Muscle of leg (tissue), 11 donors: ENCODE measurements around the gene KPNA1. TPM values are rescaled to one million over a fixed set of nuclear protein-coding genes. Genes with fewer than 3 reads are reported as not detected.

Source experiments
- DNase-seq: peaks from one replicate; pipeline ENCODE4 v3.0.0; 2013
- H3K27ac ChIP-seq: one replicate; pipeline ENCODE4 v1.5.1; 2013; ENCODE audit warnings: mild to moderate bottlenecking, low read length, control low read depth
- H3K27me3 ChIP-seq: one replicate; pipeline ENCODE4 v1.6.1; 2013; ENCODE audit warnings: low read length; ENCODE audit not compliant: control insufficient read depth, insufficient read depth
- H3K36me3 ChIP-seq: one replicate; pipeline ENCODE4 v1.6.1; 2013; ENCODE audit warnings: low read length; ENCODE audit not compliant: control insufficient read depth, insufficient read depth
- H3K4me1 ChIP-seq: one replicate; pipeline ENCODE4 v1.6.1; 2013; ENCODE audit warnings: low read length; ENCODE audit not compliant: control insufficient read depth, insufficient read depth
- H3K4me3 ChIP-seq: one replicate; pipeline ENCODE4 v1.5.1; 2013; ENCODE audit warnings: low read length, control low read depth
- H3K9me3 ChIP-seq: replicated peaks from 2 replicates; pipeline ENCODE4 v1.6.1; 2013; ENCODE audit warnings: low read depth, low read length; ENCODE audit not compliant: control insufficient read depth
- WGBS: methylation state at CpG from one replicate; pipeline ENCODE4 v1.1.5; 2013; ENCODE audit warnings: missing lambda C conversion rate; ENCODE audit not compliant: insufficient coverage; 5-methylcytosine and 5-hydroxymethylcytosine counted together
- polyA plus RNA-seq, 8 donors: library from polyadenylated mRNA; unstranded; fragments of 120-200 nt; gene quantifications; one replicate each; pipeline versions ENCODE4 v1.2.1 to v1.2.3, GENCODE V29; 2013; ENCODE audit warnings: inconsistent platforms in 1 of 8, low replicate concordance in 1 of 8; ENCODE audit not compliant: insufficient read length in 8 of 8, insufficient read depth in 1 of 8
- total RNA-seq: library from RNA; stranded (reverse); fragments of 120-200 nt; gene quantifications from one replicate; pipeline ENCODE4 v1.2.4, GENCODE V29; 2013

KPNA1 gene
- total and polyA plus RNA-seq, 9 donors: 22.7 to 44.2 (median 35.2) TPM

DNA sequence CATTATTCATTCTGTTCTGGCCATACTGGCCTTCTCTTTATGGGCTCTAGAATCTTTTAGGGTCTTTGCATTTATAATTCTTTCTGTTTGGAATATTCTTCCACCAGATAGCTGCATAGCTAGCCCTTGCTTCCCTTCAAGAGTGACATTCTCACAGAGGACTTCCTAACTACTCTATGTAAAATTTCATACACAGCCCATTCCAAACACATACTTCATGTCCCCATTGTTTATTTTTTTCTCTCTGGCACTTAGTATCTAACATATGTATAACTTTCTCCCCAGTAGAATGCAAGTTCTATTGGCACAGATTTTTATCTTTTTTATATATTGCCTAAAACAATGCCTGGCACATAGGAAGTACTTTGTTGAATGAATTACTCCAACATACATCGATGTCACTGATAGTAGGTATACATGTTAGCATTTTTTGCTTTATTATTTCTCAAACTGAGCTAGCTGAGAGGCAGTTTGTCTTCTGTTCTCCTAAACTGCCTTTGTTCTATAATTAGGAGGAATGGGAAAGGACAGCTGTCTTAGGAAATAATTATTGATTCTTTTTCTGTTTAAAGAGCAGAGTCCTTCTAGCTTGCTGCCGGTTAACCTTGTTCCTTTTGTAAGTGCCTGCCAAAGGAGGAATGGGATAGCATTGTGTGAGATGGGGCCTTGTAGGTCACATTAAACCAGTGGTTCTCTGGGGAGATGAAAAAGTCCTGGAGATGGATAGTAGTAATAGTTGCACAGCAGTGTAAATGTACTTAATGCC, 122.9 kb downstream of the KPNA1 start:
- Histone ChIP-seq H3K9me3 (no peaks in the 10 kb centered on the region), H3K27me3 (no peaks in the 10 kb centered on the region), H3K36me3 (no peaks in the 10 kb centered on the region), H3K4me3 (no peak overlapping the region), H3K27ac (no peak overlapping the region), H3K4me1 (no peaks in the 10 kb centered on the region)
- WGBS: 90% methylated on average over 1 of the region's 2 CpGs
- no peak for DNase-seq

DNA sequence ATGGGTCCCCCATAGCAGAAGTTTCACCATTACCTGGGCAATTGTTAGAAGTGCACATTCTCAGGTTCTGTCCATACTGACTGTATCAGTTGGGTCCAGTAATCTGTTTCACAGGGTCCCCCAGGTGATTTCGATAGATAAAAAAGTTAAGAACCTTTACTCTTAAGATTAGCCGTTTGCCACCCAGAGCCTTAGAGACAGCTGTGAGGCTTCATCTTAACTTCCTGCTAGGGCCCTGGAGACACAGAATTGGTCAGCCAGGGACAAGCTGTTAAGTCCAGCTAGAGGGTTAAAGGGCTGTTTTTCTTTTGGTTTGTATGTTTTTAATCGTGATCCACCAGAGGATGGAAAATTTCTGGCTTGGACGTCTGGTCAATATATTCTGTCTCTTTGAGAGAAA, 124.1 kb downstream of the KPNA1 start:
- no peaks in the 10 kb centered on the region for H3K27me3 ChIP-seq
- H3K4me3 ChIP-seq: no peak overlapping the region
- H3K4me1 ChIP-seq: no peaks in the 10 kb centered on the region
- no peak overlapping the region for H3K27ac ChIP-seq
- H3K9me3 ChIP-seq: no peaks in the 10 kb centered on the region
- H3K36me3 ChIP-seq: no peaks in the 10 kb centered on the region
- no peak for DNase-seq
- WGBS: no CpG with 5 or more reads among the region's 4 CpGs

DNA sequence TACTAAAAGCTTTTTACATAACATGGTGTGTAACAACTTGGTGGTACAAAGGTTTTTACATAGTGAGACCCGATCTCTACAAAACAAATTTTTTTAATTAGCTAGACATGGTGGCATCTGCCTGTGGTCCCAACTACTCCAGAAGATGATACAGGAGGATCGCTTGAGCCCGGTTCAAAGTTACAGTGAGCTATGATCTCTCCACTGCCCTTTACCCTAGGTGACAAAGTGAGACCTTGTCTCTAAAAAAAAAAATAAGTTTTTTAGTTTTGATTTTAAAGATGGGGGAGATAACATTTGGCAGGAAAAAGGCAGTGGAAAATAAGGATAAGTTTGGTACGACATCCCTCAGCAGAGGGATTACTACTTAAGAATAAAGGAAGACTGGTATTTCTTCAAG, 124.8 kb downstream of the KPNA1 start:
- Histone ChIP-seq H3K27ac (no peak overlapping the region), H3K4me3 (no peak overlapping the region)
- WGBS: 93% methylated on average over 3 of the region's 4 CpGs

DNA sequence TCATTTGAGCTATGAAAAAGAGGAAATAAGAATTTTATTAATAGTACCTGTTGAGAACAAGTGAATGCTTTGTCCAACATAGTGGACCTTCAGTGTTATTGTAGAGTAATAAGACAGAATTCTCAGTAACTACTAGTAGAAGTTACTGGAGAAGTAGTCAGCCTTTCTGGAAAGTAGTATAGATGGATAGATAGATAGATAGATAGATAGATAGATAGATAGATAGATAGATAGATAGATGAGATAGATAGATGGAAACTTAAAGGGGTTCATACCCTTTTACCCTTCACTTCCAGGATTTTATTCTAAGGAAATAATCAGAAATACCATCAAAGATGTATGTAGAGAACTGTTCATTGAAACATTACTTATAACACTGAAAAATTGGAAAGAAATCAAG, 125.5 kb downstream of the KPNA1 start:
- Histone ChIP-seq H3K9me3 (no peaks in the 10 kb centered on the region), H3K36me3 (no peaks in the 10 kb centered on the region), H3K27ac (no peak overlapping the region), H3K4me1 (peaks cover 4% of the 10 kb centered on the region), H3K4me3 (no peak overlapping the region), H3K27me3 (no peaks in the 10 kb centered on the region)
- no peak for DNase-seq

More for the DNA sequence above, 124.8 kb downstream of the KPNA1 start:
- no peaks in the 10 kb centered on the region for H3K27me3 ChIP-seq
- no peaks in the 10 kb centered on the region for H3K9me3 ChIP-seq
- H3K4me1 ChIP-seq: no peaks in the 10 kb centered on the region
- DNase-seq: no peak
- H3K36me3 ChIP-seq: no peaks in the 10 kb centered on the region

DNA sequence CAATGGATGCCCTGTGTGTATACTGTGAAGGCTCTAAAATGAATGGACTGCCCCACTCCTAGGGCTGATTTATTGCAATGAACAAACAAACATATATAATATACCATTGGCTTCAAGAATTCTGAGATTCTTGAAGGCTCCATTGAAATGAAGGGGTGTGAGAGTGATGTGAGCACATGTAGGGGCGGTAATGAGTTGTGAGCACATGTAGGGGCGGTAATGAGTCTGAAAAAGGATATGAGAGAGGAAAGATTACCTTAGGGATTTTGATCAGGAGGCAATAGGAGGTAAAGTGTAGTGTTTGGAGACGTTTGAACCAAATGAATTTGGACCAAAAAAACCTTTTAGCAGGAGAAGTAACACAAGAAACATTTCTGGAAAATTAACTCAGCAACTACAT, 127.0 kb downstream of the KPNA1 start:
- Histone ChIP-seq H3K4me3 (no peak overlapping the region), H3K9me3 (no peaks in the 10 kb centered on the region), H3K36me3 (no peaks in the 10 kb centered on the region), H3K4me1 (peaks cover 7% of the 10 kb centered on the region), H3K27ac (no peak overlapping the region), H3K27me3 (no peaks in the 10 kb centered on the region)
- 85% methylated on average over 2 of the region's 3 CpGs for WGBS
- DNase-seq: no peak

DNA sequence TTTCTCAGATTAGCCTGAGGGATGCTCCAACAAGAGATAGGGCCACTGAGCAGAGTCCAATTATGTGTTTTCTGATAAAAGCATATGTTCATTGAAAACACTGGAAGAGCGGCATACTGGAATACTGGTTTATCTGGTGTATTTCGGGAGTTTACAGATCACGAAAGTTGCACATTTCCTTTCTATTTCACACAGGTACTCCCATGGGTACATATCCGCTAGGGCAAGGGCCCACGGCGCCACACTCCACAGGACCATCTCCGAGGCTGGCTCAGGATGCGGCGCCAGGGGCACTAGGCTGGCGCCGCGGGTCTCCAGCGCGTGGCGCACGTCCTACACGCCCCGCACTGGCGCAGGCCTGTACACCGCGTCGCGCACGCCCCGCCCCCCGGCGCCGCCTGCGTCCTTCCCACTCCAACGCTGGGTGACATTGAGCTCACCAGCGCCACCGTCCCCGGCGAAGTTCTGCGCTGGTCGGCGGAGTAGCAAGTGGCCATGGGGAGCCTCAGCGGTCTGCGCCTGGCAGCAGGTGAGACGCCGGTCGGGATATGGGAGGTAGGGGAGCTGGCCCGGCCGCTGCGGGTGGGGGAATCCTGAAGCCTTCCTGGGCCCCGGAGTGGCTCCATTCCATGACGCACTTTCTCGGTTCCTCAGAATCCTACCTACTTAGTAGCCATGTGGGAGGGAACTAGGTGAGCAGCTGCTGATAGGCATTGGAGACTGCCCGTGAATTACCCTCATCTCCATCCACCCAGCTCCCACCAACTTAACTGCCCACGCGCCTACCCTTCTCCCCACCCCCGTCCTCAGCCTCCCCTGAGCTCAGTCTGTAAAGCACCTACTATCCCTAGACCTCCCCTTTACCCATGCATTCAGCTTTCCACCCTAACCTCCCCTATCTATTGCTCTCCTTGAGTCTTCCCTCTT, 130.7 kb downstream of the KPNA1 start, which contains the start of gene FAM162A:
Gene FAM162A, plus strand, starts transcription at position 412 of the 927 bp plus-strand sequence. Its CDS starts 84 bp downstream, at position 496.
- WGBS: 0% methylated on average over 41 of the region's 52 CpGs
- peak; percentile 97 for DNase-seq
- Histone ChIP-seq H3K27ac (peak within 1 kb of the TSS; percentile 92), H3K9me3 (no peaks in the 10 kb centered on the region), H3K36me3 (peaks cover 2% of the 10 kb centered on the region), H3K27me3 (no peaks in the 10 kb centered on the region), H3K4me3 (peak within 1 kb of the TSS; percentile 89), H3K4me1 (peaks cover 10% of the 10 kb centered on the region)

DNA sequence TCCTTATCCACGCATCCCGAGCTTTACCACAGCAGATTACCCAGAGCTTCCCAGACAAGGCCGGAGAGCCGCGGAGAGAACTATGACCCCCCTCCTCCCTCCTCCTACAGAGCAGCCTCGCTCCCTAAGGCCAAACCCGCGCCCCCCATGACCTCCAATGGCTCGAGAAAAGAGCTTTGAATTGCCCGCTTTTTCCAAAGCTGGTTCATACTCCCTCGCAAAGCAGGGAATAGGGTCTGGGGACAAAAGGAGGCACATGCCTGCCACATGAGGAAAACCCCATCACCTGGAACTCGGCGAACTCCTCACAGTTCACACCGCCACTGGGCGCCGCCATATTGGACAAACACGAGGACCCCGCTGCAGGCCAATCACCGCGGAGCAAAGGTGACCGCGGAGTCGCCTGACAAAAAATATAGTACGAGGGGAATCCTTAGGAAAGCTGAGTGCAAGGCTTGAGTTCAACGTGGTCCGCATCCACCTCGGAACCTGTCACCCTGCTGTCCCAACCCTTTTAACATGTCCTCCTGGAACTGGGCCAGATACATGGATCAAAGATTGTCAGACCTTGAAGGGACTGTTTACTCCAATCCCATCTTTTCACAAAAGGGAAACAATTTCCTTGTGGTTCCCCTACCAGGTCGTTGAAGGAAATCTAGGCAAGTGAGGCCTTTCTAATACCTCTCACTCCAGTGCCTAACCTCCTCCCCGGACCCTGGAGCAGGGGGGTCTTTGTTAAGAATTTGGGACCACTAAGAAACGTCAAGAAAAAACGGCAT, 131.7 kb downstream of the KPNA1 start, which contains the start of gene MIX23:
Gene MIX23, minus strand, starts transcription at position 344 of the 779 bp plus-strand sequence. Its CDS starts 7 bp downstream, at position 337.
- Histone ChIP-seq H3K9me3 (no peaks in the 10 kb centered on the region), H3K4me3 (peak within 1 kb of the TSS; percentile 89), H3K27me3 (no peaks in the 10 kb centered on the region), H3K4me1 (peaks cover 10% of the 10 kb centered on the region), H3K27ac (peak within 1 kb of the TSS; percentile 92), H3K36me3 (peaks cover 2% of the 10 kb centered on the region)
- WGBS: 0% methylated on average over 21 of the region's 31 CpGs
- peak; percentile 95 for DNase-seq

DNA sequence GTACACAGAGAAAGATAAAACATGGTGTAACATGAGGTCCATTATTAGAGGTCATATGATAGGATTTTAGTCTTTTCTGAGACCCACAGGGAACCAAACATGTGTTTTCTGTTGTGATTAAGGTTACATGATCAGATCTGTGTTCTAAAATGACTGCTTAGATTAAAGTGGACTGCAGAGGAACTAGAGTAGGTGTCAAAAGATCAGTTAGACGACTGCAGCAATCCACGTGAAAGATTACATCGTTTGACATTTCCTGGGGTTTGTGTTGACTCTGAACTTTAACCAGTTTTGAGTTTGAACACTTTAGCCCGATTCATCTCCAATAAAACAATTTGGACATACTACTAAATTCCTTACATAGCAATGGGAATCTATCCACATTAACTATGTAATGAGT, 136.8 kb downstream of the KPNA1 start:
- no peaks in the 10 kb centered on the region for H3K27me3 ChIP-seq
- H3K9me3 ChIP-seq: no peaks in the 10 kb centered on the region
- WGBS: no CpG with 5 or more reads among the region's 4 CpGs
- DNase-seq: no peak
- no peak overlapping the region for H3K4me3 ChIP-seq
- H3K36me3 ChIP-seq: peaks cover 2% of the 10 kb centered on the region
- H3K4me1 ChIP-seq: peaks cover 3% of the 10 kb centered on the region
- H3K27ac ChIP-seq: no peak overlapping the region

DNA sequence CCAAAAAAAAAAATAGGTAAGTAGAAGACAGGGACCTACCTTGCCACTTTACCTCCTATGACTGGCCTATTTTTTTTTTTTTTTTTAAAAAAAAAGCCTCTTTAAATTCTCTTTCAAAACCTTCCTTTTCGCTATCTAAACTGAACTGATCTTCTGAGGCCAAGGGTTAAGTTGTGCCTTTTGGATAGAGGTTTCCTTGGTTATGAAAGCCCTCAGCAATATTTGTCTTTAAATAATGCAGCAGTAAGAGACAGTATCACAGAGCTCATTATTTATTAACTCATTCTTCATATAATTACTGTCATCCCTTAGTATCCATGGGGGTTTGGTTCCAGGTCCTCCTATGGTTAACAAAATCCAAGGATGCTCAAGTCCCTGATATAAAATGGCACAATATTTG, 140.7 kb downstream of the KPNA1 start:
- WGBS: no CpG with 5 or more reads among the region's 1 CpG
- peaks cover 2% of the 10 kb centered on the region for H3K36me3 ChIP-seq
- no peaks in the 10 kb centered on the region for H3K27me3 ChIP-seq
- no peak overlapping the region for H3K4me3 ChIP-seq
- no peak overlapping the region for H3K27ac ChIP-seq
- H3K4me1 ChIP-seq: no peaks in the 10 kb centered on the region
- DNase-seq: no peak
- no peaks in the 10 kb centered on the region for H3K9me3 ChIP-seq
